Panc1 (cell line): ENCODE measurements around the gene GRM6. TPM values are rescaled to one million over a fixed set of nuclear protein-coding genes. Genes with fewer than 3 reads are reported as not detected.

Experiments
- ATAC-seq: fragments of 200-7000 bp; cut with Tn5 transposase; 2 replicates; pipeline ENCODE4 v1.9.1; 2020; ENCODE audit warnings: mild to moderate bottlenecking, moderate library complexity
- BruUV-seq: library from RNA; stranded (reverse); fragments of 400-500 nt; replicated peaks from 2 replicates; lab custom pipeline; 2021; lab: Mats Ljungman, UMichigan
- CTCF ChIA-PET: fragments of 300-600 bp; sonication (Branson Sonifier 250); formaldehyde crosslinking; loops from one replicate; lab custom pipeline; 2022; ENCODE audit warnings: antibody characterized with exemption; lab: Charles Lee
- POLR2A ChIA-PET: fragments of 300-600 bp; sonication (Branson Sonifier 250); formaldehyde crosslinking; loops from one replicate; lab custom pipeline; 2022; ENCODE audit warnings: antibody characterized with exemption; lab: Charles Lee
- DNase-seq: peaks from one replicate; pipeline ENCODE4 v3.0.0-alpha.2; 2010; ENCODE audit warnings: low read depth, low spot score
- H3K27ac ChIP-seq: 2 replicates; pipeline ENCODE4 v1.5.1; 2011; ENCODE audit warnings: mild to moderate bottlenecking, low read length, inconsistent platforms
- H3K27me3 ChIP-seq: fragments of 200-500 bp; sonication (Bioruptor generic); 2 replicates; pipeline ENCODE4 v1.6.0; 2014; ENCODE audit warnings: low read length, inconsistent platforms; ENCODE audit not compliant: control insufficient read depth, insufficient read depth
- H3K36me3 ChIP-seq: fragments of 200-500 bp; sonication (Bioruptor generic); 2 replicates; pipeline ENCODE4 v1.5.1; 2014; ENCODE audit warnings: inconsistent platforms, mild to moderate bottlenecking, low read length, moderate library complexity; ENCODE audit not compliant: control insufficient read depth, insufficient read depth
- H3K4me1 ChIP-seq: 2 replicates; pipeline ENCODE4 v1.5.1; 2011; ENCODE audit warnings: inconsistent platforms, mild to moderate bottlenecking, low read length, moderate library complexity; ENCODE audit not compliant: control insufficient read depth, insufficient read depth
- H3K4me3 ChIP-seq, 2 experiments: 2 replicates each; pipeline ENCODE4 v1.5.1; 2011 to 2012; ENCODE audit warnings: low read depth in 2 of 2, low read length in 2 of 2, mild to moderate bottlenecking in 2 of 2, inconsistent platforms in 1 of 2, moderate library complexity in 1 of 2
- H3K9me3 ChIP-seq: fragments of 200-500 bp; sonication (Bioruptor generic); 2 replicates; pipeline ENCODE4 v1.5.1; 2014; ENCODE audit warnings: low read depth, mild to moderate bottlenecking, inconsistent platforms, low read length, moderate library complexity; ENCODE audit not compliant: control insufficient read depth, insufficient read depth
- POLR2AphosphoS5 ChIP-seq: IDR thresholded peaks from 2 replicates; pipeline ENCODE4 v1.6.1; 2012; ENCODE audit warnings: mild to moderate bottlenecking, low read depth, low read length, moderate library complexity
- SIN3A ChIP-seq: IDR thresholded peaks from 2 replicates; pipeline ENCODE4 v1.6.1; 2012; ENCODE audit warnings: low read depth, mild to moderate bottlenecking, low read length, moderate library complexity, borderline replicate concordance; ENCODE audit not compliant: insufficient read depth
- TCF7L2 ChIP-seq: IDR thresholded peaks from 2 replicates; pipeline ENCODE4 v1.6.1; 2011; ENCODE audit warnings: mild to moderate bottlenecking, low read depth, low read length, inconsistent platforms
- in situ Hi-C: cut with HindIII; loops from 2 replicates; pipeline ENCODE4 v1.10.0; 2016; ENCODE audit warnings: low sequenced_read_pairs, low pct_unique_long_range_greater_than_20kb
- intact Hi-C: fragments of 100-400 bp; cut with micrococcal nuclease; formaldehyde crosslinking; loops from one replicate; pipeline ENCODE4 v1.10.0; 2022; ENCODE audit not compliant: unreplicated experiment
- total RNA-seq: library from RNA; stranded (reverse); gene quantifications from one replicate; pipeline ENCODE4 v1.2.1, GENCODE V29; 2021; ENCODE audit not compliant: unreplicated experiment
- TF ChIP-seq, protein P1 (sequence below), 2 experiments: IDR thresholded peaks; 2 replicates each; pipeline ENCODE4 v1.6.1; 2011 to 2012; ENCODE audit warnings: low read depth in 2 of 2, control low read depth in 1 of 2, low read length in 1 of 2, mild to moderate bottlenecking in 1 of 2, moderate library complexity in 1 of 2; ENCODE audit not compliant: insufficient read depth in 1 of 2
- TF ChIP-seq, protein P2 (sequence below): fragments of 450-650 bp; IDR thresholded peaks from 2 replicates; pipeline ENCODE4 v1.5.1; 2017; ENCODE audit warnings: mild to moderate bottlenecking

The GRM6 gene
- total RNA-seq, 1 experiment from 2014 or later: not detected

DNA sequence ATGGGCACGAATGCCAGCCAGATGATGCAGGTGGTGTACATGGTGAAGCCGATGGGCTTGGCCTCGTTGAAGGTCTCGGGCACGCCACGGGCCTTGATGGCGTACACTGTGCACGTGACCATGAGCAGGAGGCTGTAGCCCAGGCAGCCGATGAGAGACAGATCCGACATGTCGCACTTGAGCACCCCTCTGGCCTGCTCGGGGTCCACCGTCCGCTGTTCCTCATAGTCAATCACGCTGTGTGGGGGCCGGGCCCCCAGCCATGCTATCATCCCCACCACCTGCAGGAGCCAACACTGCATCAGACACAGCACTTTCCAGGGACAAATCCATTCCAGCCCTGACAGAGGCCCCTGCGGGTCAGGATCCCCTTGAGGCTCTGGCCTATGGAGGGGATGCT, 12.2 kb downstream of the GRM6 start:
- ChIA-PET CTCF (interaction anchor here (0.6 to 0.7 kb wide), 3 partner anchors 55 to 487 kb away, joined by 3 to 10 read pairs (median 5); no protein-coding TSS in a partner anchor), POLR2A (interaction anchor here (0.6 to 0.9 kb wide), 3 partner anchors 17 to 1527 kb away, joined by 4 to 15 read pairs (median 6); no protein-coding TSS in a partner anchor)
- intact Hi-C loops: no loop called here
- TF ChIP-seq, protein P1, sequence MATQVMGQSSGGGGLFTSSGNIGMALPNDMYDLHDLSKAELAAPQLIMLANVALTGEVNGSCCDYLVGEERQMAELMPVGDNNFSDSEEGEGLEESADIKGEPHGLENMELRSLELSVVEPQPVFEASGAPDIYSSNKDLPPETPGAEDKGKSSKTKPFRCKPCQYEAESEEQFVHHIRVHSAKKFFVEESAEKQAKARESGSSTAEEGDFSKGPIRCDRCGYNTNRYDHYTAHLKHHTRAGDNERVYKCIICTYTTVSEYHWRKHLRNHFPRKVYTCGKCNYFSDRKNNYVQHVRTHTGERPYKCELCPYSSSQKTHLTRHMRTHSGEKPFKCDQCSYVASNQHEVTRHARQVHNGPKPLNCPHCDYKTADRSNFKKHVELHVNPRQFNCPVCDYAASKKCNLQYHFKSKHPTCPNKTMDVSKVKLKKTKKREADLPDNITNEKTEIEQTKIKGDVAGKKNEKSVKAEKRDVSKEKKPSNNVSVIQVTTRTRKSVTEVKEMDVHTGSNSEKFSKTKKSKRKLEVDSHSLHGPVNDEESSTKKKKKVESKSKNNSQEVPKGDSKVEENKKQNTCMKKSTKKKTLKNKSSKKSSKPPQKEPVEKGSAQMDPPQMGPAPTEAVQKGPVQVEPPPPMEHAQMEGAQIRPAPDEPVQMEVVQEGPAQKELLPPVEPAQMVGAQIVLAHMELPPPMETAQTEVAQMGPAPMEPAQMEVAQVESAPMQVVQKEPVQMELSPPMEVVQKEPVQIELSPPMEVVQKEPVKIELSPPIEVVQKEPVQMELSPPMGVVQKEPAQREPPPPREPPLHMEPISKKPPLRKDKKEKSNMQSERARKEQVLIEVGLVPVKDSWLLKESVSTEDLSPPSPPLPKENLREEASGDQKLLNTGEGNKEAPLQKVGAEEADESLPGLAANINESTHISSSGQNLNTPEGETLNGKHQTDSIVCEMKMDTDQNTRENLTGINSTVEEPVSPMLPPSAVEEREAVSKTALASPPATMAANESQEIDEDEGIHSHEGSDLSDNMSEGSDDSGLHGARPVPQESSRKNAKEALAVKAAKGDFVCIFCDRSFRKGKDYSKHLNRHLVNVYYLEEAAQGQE (IDR thresholded peaks at IDR 0.05; ENCODE audit: insufficient read depth in 1 of 2, low read depth in 2 of 2, low read length in 1 of 2): no peak
- TF ChIP-seq SIN3A (no peak), TCF7L2 (no peak), POLR2AphosphoS5 (no peak)
- TF ChIP-seq, protein P2, sequence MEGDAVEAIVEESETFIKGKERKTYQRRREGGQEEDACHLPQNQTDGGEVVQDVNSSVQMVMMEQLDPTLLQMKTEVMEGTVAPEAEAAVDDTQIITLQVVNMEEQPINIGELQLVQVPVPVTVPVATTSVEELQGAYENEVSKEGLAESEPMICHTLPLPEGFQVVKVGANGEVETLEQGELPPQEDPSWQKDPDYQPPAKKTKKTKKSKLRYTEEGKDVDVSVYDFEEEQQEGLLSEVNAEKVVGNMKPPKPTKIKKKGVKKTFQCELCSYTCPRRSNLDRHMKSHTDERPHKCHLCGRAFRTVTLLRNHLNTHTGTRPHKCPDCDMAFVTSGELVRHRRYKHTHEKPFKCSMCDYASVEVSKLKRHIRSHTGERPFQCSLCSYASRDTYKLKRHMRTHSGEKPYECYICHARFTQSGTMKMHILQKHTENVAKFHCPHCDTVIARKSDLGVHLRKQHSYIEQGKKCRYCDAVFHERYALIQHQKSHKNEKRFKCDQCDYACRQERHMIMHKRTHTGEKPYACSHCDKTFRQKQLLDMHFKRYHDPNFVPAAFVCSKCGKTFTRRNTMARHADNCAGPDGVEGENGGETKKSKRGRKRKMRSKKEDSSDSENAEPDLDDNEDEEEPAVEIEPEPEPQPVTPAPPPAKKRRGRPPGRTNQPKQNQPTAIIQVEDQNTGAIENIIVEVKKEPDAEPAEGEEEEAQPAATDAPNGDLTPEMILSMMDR: no peak
- Histone ChIP-seq H3K36me3 (no peaks in the 10 kb centered on the region), H3K27ac (no peak overlapping the region), H3K4me3 (no peak overlapping the region), H3K27me3 (no peaks in the 10 kb centered on the region), H3K9me3 (peaks cover 6% of the 10 kb centered on the region; the same call in 1 of the 2 replicates), H3K4me1 (no peaks in the 10 kb centered on the region)
- ATAC-seq (no peak), DNase-seq (no peak)
- in situ Hi-C loops: no loop called here
- BruUV-seq: no TSS peak

DNA sequence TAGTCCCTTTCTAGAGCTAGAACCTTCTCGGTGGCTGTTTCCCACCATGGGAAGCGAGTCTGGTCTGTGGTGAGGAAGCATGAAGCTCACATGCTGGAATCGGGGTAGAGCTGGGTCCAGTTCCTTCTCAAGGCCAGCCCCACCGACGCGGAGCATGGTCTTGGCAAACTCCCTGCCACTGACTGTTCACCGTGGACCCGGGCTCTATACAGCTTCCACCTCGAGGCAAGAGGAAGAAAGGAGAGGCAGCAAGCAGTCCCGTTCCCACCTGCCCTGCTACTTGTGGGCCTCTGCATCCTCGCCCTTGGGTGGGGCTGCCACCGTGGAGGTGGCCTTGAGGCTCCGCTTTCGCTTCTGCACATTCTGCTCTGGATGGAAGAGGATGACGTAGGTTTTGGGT, 13.7 kb downstream of the GRM6 start:
- ChIA-PET POLR2A (no interaction called here), CTCF (no interaction called here)
- H3K4me3 ChIP-seq: no peak overlapping the region
- no peak for DNase-seq
- H3K4me1 ChIP-seq: no peaks in the 10 kb centered on the region
- H3K36me3 ChIP-seq: no peaks in the 10 kb centered on the region
- H3K27ac ChIP-seq: no peak overlapping the region
- H3K27me3 ChIP-seq: no peaks in the 10 kb centered on the region
- H3K9me3 ChIP-seq: peaks cover 6% of the 10 kb centered on the region; the same call in 1 of the 2 replicates
- TF ChIP-seq POLR2AphosphoS5: no peak
- TF ChIP-seq, protein P2: no peak
- no peak for TF ChIP-seq TCF7L2
- TF ChIP-seq SIN3A: no peak
- TF ChIP-seq, protein P1 (IDR thresholded peaks at IDR 0.05; ENCODE audit: insufficient read depth in 1 of 2, low read depth in 2 of 2, low read length in 1 of 2): no peak
- BruUV-seq: no TSS peak
- intact Hi-C loops (no loop called here), in situ Hi-C loops (no loop called here)
- no peak for ATAC-seq
